ENCODE measurements around the gene ASPN. TPM values are rescaled to one million over a fixed set of nuclear protein-coding genes. Genes with fewer than 3 reads are reported as not detected.

The ASPN gene
- total and polyA plus RNA-seq, 9 of the 15 experiments (the other 6 are each of a cell fraction or from before 2014, with no cell fraction given) = 0.03 to 0.07 TPM; not detected in 7

GRCh38 chr9:92524881-92525280, 42.6 kb upstream of the ASPN start:
- FAIRE-seq (no peak), ATAC-seq (no peak), DNase-seq (ENCODE audit: extremely low read depth in 1 of 4, low spot score in 3 of 4) (no peak)
- Histone ChIP-seq H4K20me1 (replicated peaks; ENCODE audit: control insufficient read depth, insufficient read depth, low read length) (no peaks in the 10 kb centered on the region), H3K9ac (ENCODE audit: insufficient read depth in 1 of 2, low read depth in 2 of 2, low read length in 2 of 2) (no peak overlapping the region), H3K4me2 (ENCODE audit: insufficient read depth, low read length) (no peak overlapping the region), H3K4me3 (no peak overlapping the region), H3K27ac (ENCODE audit: extremely low read depth, low read depth, low read length) (no peak overlapping the region), H3K36me3 (ENCODE audit: control insufficient read depth, insufficient read depth, low read length) (no peaks in the 10 kb centered on the region), H3K9me1 (ENCODE audit: control insufficient read depth, insufficient read depth, low read length) (no peaks in the 10 kb centered on the region), H3K27me3 (ENCODE audit: control insufficient read depth in 2 of 2, insufficient read depth in 2 of 2, low read length in 2 of 2) (no peaks in the 10 kb centered on the region), H3K4me1 (replicated peaks in 1 of 2; ENCODE audit: control insufficient read depth in 2 of 2, insufficient read depth in 2 of 2, low read length in 2 of 2) (peaks cover 3 to 18% of the 10 kb centered on the region in 2 experiments; a peak in 4 of 5 replicates), H3K79me2 (ENCODE audit: control insufficient read depth, insufficient read depth, low read length) (no peaks in the 10 kb centered on the region), H2AFZ (ENCODE audit: low read depth, low read length) (no peak overlapping the region), H3K9me3 (replicated peaks; ENCODE audit: control insufficient read depth, insufficient read depth, low read depth, low read length) (no peaks in the 10 kb centered on the region)
- POLR2A ChIA-PET = no interaction called here
- no TSS peak for BruUV-seq (replicated peaks)
- CTCF ChIA-PET (ENCODE audit: low intra/inter-chr PET ratio) = no interaction called here
- in situ Hi-C loops (cut with MboI) = no loop called here
- intact Hi-C loops (cut with micrococcal nuclease) = no loop called here
- WGBS (ENCODE audit: insufficient coverage, low coverage, missing lambda C conversion rate) = 93% methylated on average over 1 of the region's 1 CpG
- TF ChIP-seq CHD7 (IDR thresholded peaks at IDR 0.05; ENCODE audit: low read depth, low read length) (no peak), NR3C1 (CRISPR knock-in tag; IDR thresholded peaks at IDR 0.05) (no peak), IRF9 (tag; IDR thresholded peaks at IDR 0.05) (no peak), MLX (CRISPR knock-in tag; conservative IDR thresholded peaks at IDR 0.05) (no peak), RAD51 (IDR thresholded peaks at IDR 0.05; ENCODE audit: borderline replicate concordance, low read depth) (no peak), MTA2 (IDR thresholded peaks at IDR 0.05; ENCODE audit: low read depth) (no peak), YY1 (IDR thresholded peaks at IDR 0.05; ENCODE audit: borderline replicate concordance in 1 of 3, control insufficient read depth in 1 of 3, extremely low read depth in 1 of 3, insufficient read depth in 3 of 3, insufficient read length in 1 of 3, insufficient replicate concordance in 2 of 3, low read depth in 1 of 3, low read length in 2 of 3) (no peak), ZNF384 (IDR thresholded peaks at IDR 0.05; ENCODE audit: low read depth, low read length) (no peak), MED1 (CRISPR knock-in tag; IDR thresholded peaks at IDR 0.05; ENCODE audit: borderline replicate concordance) (no peak)

Data from K562 (cell line).